ENCODE data around the gene AQP7.
"Not testable (repeated sequence)": the region's sequence is repeated elsewhere in the genome, so short reads cannot be mapped to it uniquely, and the experiment has no call there.

AQP7 gene

GRCh38 chr9:33393581-33393980, 8.8 kb downstream of the AQP7 start:
- DNase-seq = no peak

GRCh38 chr9:33392591-33393021, 9.8 kb downstream of the AQP7 start:
- DNase-seq = not testable (repeated sequence)

GRCh38 chr9:33391111-33391771, 11.1 kb downstream of the AQP7 start:
- DNase-seq = peak; percentile 33

- no peak for DNase-seq
These were observed 14.0 kb downstream of the AQP7 start for GRCh38 chr9:33388110-33388994.

GRCh38 chr9:33386998-33387397, 15.4 kb downstream of the AQP7 start:
- DNase-seq = not testable (repeated sequence)

GRCh38 chr9:33386641-33386996, 15.7 kb downstream of the AQP7 start:
- DNase-seq = not testable (repeated sequence)

GRCh38 chr9:33385979-33386640, 16.3 kb downstream of the AQP7 start:
- DNase-seq = not testable (repeated sequence)

GRCh38 chr9:33385536-33385935, 16.8 kb downstream of the AQP7 start:
- DNase-seq = not testable (repeated sequence)

GRCh38 chr9:33383396-33383795, 19.0 kb downstream of the AQP7 start:
- DNase-seq = not testable (repeated sequence)

GRCh38 chr9:33382397-33382796, 20.0 kb downstream of the AQP7 start:
- DNase-seq = not testable (repeated sequence)

- DNase-seq = no peak
These were observed 21.1 kb downstream of the AQP7 start for GRCh38 chr9:33381231-33381791.

GRCh38 chr9:33380390-33381094, 21.8 kb downstream of the AQP7 start:
- DNase-seq = no peak

GRCh38 chr9:33379666-33380389, 22.5 kb downstream of the AQP7 start:
- DNase-seq = no peak

GRCh38 chr9:33378121-33378795, 24.1 kb downstream of the AQP7 start:
- DNase-seq = no peak

- DNase-seq = no peak
These were observed 25.2 kb downstream of the AQP7 start for GRCh38 chr9:33377089-33377715.

- no peak for DNase-seq
These were observed 26.5 kb downstream of the AQP7 start for GRCh38 chr9:33375841-33376321.

GRCh38 chr9:33375238-33375840, 27.0 kb downstream of the AQP7 start:
- no peak for DNase-seq

- DNase-seq = peak; percentile 53
These were observed 27.6 kb downstream of the AQP7 start for GRCh38 chr9:33374634-33375237.

GRCh38 chr9:33374190-33374589, 28.2 kb downstream of the AQP7 start:
- no peak for DNase-seq

- no peak for DNase-seq
These were observed 29.5 kb downstream of the AQP7 start for GRCh38 chr9:33372900-33373299.
